ENCODE measurements around the gene CDKN2A. TPM values are rescaled to one million over a fixed set of nuclear protein-coding genes. Genes with fewer than 3 reads are reported as not detected.

CDKN2A gene
- total RNA-seq, 1 experiment from 2014 or later: not detected

GRCh38 chr9:21933281-21933680 is 60.9 kb downstream of the CDKN2A start:
- POLR2A ChIA-PET: no interaction called here
- TF ChIP-seq CTCF (IDR thresholded peaks at IDR 0.05; ENCODE audit: unreplicated experiment): no peak
- Mint-ChIP-seq H3K9me3 (ENCODE audit: unreplicated experiment) (no peaks in the 10 kb centered on the region), H3K4me1 (ENCODE audit: insufficient read depth, unreplicated experiment) (no peaks in the 10 kb centered on the region), H3K27ac (ENCODE audit: low read depth, unreplicated experiment) (no peak overlapping the region), H3K36me3 (ENCODE audit: insufficient read depth, unreplicated experiment) (no peaks in the 10 kb centered on the region), H3K27me3 (ENCODE audit: insufficient read depth, unreplicated experiment) (no peaks in the 10 kb centered on the region), H3K4me3 (ENCODE audit: unreplicated experiment) (no peak overlapping the region)
- no peak for DNase-seq (ENCODE audit: unreplicated experiment)
- intact Hi-C loops (cut with micrococcal nuclease): no loop called here
- no TSS peak for BruUV-seq (replicated peaks)
- CTCF ChIA-PET: no interaction called here

DNA sequence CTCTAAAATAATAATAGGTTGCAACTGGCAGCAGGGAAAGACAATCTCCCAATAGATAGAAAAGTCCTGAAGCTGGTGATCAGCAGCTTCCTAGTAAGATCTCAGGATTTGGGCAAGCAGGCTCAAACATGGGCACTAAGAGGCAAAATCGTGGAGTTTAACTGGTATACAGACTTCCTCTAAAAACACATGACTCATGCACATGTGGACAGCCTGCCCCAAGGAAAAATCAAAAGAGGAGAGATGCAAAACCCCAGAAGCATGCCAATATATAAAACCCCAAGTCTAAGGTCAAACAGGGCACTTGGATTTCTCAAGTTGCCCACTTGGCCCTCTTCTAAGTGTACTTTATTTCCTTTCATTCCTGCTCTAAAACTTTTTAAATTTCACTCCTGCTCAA is 62.8 kb downstream of the CDKN2A start:
- POLR2A ChIA-PET: no interaction called here

DNA sequence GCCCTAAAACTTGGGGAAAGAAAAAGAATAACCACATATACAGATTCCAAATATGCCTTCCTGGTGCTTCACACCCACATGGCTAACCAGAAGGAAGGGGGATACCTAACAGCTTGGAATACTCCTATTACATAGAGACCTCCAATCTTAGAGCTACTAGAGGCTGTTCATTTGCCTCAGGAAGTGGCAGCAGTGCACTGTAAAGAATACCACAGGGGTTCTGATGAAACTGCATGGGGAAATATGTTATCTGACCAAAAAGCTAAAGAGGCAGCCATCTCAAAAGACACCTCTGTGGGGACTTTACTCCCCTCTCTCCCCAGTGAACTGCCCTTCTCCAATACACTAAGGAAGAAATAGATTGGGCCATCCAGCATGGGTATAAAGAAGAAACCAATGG is 66.4 kb downstream of the CDKN2A start:
- no peak for TF ChIP-seq CTCF (IDR thresholded peaks at IDR 0.05; ENCODE audit: unreplicated experiment)
- DNase-seq (ENCODE audit: unreplicated experiment): no peak
- no peaks in the 10 kb centered on the region for H3K9me3 Mint-ChIP-seq (ENCODE audit: unreplicated experiment)
- no TSS peak for BruUV-seq (replicated peaks)
- H3K36me3 Mint-ChIP-seq (ENCODE audit: insufficient read depth, unreplicated experiment): no peaks in the 10 kb centered on the region
- ChIA-PET POLR2A (no interaction called here), CTCF (no interaction called here)
- intact Hi-C loops (cut with micrococcal nuclease): no loop called here
- no peak overlapping the region for H3K27ac Mint-ChIP-seq (ENCODE audit: low read depth, unreplicated experiment)
- H3K4me1 Mint-ChIP-seq (ENCODE audit: insufficient read depth, unreplicated experiment): no peaks in the 10 kb centered on the region
- H3K4me3 Mint-ChIP-seq (ENCODE audit: unreplicated experiment): no peak overlapping the region
- H3K27me3 Mint-ChIP-seq (ENCODE audit: insufficient read depth, unreplicated experiment): no peaks in the 10 kb centered on the region

More for the DNA sequence above, 62.8 kb downstream of the CDKN2A start:
- no peaks in the 10 kb centered on the region for H3K9me3 Mint-ChIP-seq (ENCODE audit: unreplicated experiment)
- H3K4me1 Mint-ChIP-seq (ENCODE audit: insufficient read depth, unreplicated experiment): no peaks in the 10 kb centered on the region
- intact Hi-C loops (cut with micrococcal nuclease): no loop called here
- no peak overlapping the region for H3K27ac Mint-ChIP-seq (ENCODE audit: low read depth, unreplicated experiment)
- no peaks in the 10 kb centered on the region for H3K27me3 Mint-ChIP-seq (ENCODE audit: insufficient read depth, unreplicated experiment)
- no peaks in the 10 kb centered on the region for H3K36me3 Mint-ChIP-seq (ENCODE audit: insufficient read depth, unreplicated experiment)
- CTCF ChIA-PET: no interaction called here
- no peak for DNase-seq (ENCODE audit: unreplicated experiment)
- no peak for TF ChIP-seq CTCF (IDR thresholded peaks at IDR 0.05; ENCODE audit: unreplicated experiment)
- no TSS peak for BruUV-seq (replicated peaks)
- no peak overlapping the region for H3K4me3 Mint-ChIP-seq (ENCODE audit: unreplicated experiment)

DNA sequence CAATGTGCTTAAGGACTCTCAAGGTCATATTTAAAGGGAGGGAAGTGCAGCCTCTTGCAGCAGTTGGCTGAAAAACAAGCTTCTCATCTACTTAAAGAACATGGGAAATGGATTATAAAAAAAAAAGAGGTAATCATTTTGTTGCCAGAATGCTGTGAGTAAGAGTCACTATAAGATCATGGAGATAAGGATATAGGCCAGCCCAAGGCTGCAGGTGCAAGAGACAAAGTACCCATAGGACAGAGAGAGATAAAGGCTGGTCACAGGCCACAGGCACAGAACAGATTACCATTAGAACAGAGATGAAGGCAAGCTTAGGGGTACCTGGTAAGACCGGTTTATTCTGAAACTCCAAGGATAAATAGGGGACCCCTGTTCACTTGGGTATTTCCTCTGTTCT is 70.5 kb downstream of the CDKN2A start:
- ChIA-PET CTCF (no interaction called here), POLR2A (no interaction called here)
- Mint-ChIP-seq H3K4me1 (ENCODE audit: insufficient read depth, unreplicated experiment) (no peaks in the 10 kb centered on the region), H3K27ac (ENCODE audit: low read depth, unreplicated experiment) (no peak overlapping the region), H3K36me3 (ENCODE audit: insufficient read depth, unreplicated experiment) (no peaks in the 10 kb centered on the region), H3K9me3 (ENCODE audit: unreplicated experiment) (no peaks in the 10 kb centered on the region), H3K27me3 (ENCODE audit: insufficient read depth, unreplicated experiment) (no peaks in the 10 kb centered on the region), H3K4me3 (ENCODE audit: unreplicated experiment) (no peak overlapping the region)
- no TSS peak for BruUV-seq (replicated peaks)
- intact Hi-C loops (cut with micrococcal nuclease): no loop called here
- no peak for TF ChIP-seq CTCF (IDR thresholded peaks at IDR 0.05; ENCODE audit: unreplicated experiment)
- no peak for DNase-seq (ENCODE audit: unreplicated experiment)

Measured in MCF 10A (cell line).